Epithelial cell of umbilical artery (primary cell): Measurements from ENCODE around the gene ZCCHC13. TPM values are rescaled to one million over a fixed set of nuclear protein-coding genes. Genes with fewer than 3 reads are reported as not detected.

ENCODE experiments used
- total RNA-seq: library from RNA; depleted of rRNA; stranded (reverse); fragments of >200 nt; gene quantifications from 2 replicates; pipeline ENCODE4 v1.2.3, GENCODE V29; 2014

ZCCHC13 gene
- total RNA-seq: not detected in 2 replicates

DNA sequence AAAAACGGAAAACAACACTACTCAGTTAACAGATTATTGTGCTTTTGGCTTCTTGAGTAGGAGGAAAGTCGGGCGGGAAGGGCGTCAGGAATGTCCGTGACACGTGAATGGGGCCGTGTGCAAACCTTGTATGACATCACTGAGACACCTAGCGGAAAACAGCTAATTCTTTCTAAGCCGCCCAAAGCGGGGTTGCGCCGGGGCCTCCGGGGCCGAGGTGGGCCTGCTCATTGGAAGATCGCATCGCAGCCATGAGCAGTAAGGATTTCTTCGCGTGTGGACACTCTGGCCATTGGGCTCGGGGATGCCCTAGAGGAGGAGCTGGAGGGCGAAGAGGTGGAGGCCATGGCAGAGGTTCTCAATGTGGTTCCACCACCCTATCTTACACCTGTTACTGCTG is at the start of gene ZCCHC13:
TSS of gene ZCCHC13 (plus strand) at position 165 of the 400 bp plus-strand sequence. CDS start at position 252, 87 bp downstream.

Other genes with a start within 250 kb of the ZCCHC13 start
- 0.65 and 0.91 TPM in 2 replicates for gene SLC16A2, start 117.3 kb downstream of the ZCCHC13 start, total RNA-seq